Measurements from ENCODE around the gene ILK. TPM values are rescaled to one million over a fixed set of nuclear protein-coding genes. Genes with fewer than 3 reads are reported as not detected.

ILK gene
- total RNA-seq (62.9 TPM), polyA plus RNA-seq (100 to 1,000 TPM in 2 of 4 donors, 10 to 100 TPM in 2; 92.8 to 141 (median 115) TPM)

GRCh38 chr11:6603287-6604080 lies at the start of gene ILK, which contains the start of gene RRP8:
Gene ILK (plus strand): TSS chr11:6603774. CDS start chr11:6604272, 498 bp downstream.
Gene RRP8 (minus strand): TSS chr11:6603616. CDS start chr11:6603502, 114 bp downstream.
- Histone ChIP-seq H3K36me3 (ENCODE audit: control insufficient read depth, insufficient read depth, low read length) (peaks cover 43% of the 10 kb centered on the region), H3K27me3 (ENCODE audit: control insufficient read depth, insufficient read depth, low read length) (no peaks in the 10 kb centered on the region), H3K9me3 (ENCODE audit: control insufficient read depth in 2 of 2, low read length in 2 of 2) (no peaks in the 10 kb centered on the region), H3K4me1 (ENCODE audit: control insufficient read depth, insufficient read depth, low read length, poor library complexity, severe bottlenecking) (peaks cover 65% of the 10 kb centered on the region), H3K4me3 (ENCODE audit: low read depth, low read length) (peak within 1 kb of the TSS; percentile 91), H3K27ac (ENCODE audit: insufficient read depth, low read length, poor library complexity, severe bottlenecking) (peak within 1 kb of the TSS; percentile 73)
- DNase-seq (peak; percentile 79 to 92 (median 83)), ATAC-seq (ENCODE audit: low read depth in 2 of 2) (peak; percentile 87 to 89)
- H3K27me3 Mint-ChIP-seq, result no peaks in the 10 kb centered on the region
- H3K27ac Mint-ChIP-seq, result peak within 1 kb of the TSS in 1 of 3 donors; percentile 82
- H3K4me3 Mint-ChIP-seq, result no peak within 1 kb of the TSS
- H3K9me3 Mint-ChIP-seq, result no peaks in the 10 kb centered on the region
- peaks cover 16% of the 10 kb centered on the region for H3K36me3 Mint-ChIP-seq
- peaks cover 8 to 42% (median 16%) of the 10 kb centered on the region in 4 donors for H3K4me1 Mint-ChIP-seq

DNA sequence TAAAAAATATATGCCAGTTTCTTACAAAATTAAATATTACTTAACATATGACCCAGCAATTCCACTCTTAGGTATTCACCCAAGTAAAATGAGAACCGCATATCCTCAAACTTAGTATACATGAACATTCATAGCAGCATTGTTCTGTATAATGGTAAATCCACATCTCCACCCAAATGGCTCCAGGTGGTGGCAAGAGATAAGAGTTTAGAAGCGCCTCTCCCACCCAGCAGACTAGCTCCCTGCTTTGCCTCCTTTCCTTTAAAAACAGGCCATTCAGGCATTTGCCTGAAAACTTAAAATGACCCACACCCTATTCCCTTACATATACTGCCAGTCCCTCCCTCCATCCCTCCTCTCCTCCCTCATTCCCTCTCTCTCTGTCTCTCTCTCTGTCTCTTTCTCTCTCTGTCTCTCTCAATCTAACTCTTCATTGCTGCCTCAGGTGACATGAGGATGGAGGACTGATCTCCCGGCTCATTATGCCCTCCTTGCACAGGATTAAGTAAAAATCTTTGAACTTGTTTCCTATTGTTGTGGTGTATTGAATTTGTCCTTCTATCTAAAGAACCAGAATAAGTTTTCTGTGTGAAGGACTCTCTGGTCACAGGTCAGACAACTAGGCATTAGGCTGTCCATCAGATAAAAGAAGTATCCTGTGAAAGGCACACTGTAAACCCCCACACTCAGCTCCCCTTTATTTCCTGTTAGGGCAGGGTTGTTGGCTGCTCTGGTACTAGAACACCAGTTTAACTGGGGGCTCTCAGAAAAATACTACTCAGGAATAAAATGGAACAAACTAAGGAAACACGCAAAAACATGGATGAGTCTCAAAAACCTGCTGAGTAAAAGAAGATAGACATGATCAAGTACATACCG lies 48.5 kb upstream of the ILK start:
- Mint-ChIP-seq H3K36me3 (peaks cover 15% of the 10 kb centered on the region), H3K9me3 (no peaks in the 10 kb centered on the region), H3K27me3 (no peaks in the 10 kb centered on the region), H3K4me3 (no peak overlapping the region), H3K27ac (no peak overlapping the region), H3K4me1 (peaks cover 0 to 6% (median 0%) of the 10 kb centered on the region in 4 donors)
- H3K4me3 ChIP-seq (ENCODE audit: low read depth, low read length), result no peak overlapping the region
- H3K36me3 ChIP-seq (ENCODE audit: control insufficient read depth, insufficient read depth, low read length), result no peaks in the 10 kb centered on the region
- ATAC-seq (ENCODE audit: low read depth in 2 of 2) (no peak), DNase-seq (no peak)
- H3K4me1 ChIP-seq (ENCODE audit: control insufficient read depth, insufficient read depth, low read length, poor library complexity, severe bottlenecking), result no peaks in the 10 kb centered on the region
- H3K9me3 ChIP-seq (ENCODE audit: control insufficient read depth in 2 of 2, low read length in 2 of 2), result no peaks in the 10 kb centered on the region
- no peak overlapping the region for H3K27ac ChIP-seq (ENCODE audit: insufficient read depth, low read length, poor library complexity, severe bottlenecking)
- no peaks in the 10 kb centered on the region for H3K27me3 ChIP-seq (ENCODE audit: control insufficient read depth, insufficient read depth, low read length)

- no peaks in the 10 kb centered on the region for H3K9me3 ChIP-seq (ENCODE audit: control insufficient read depth in 2 of 2, low read length in 2 of 2)
- H3K36me3 ChIP-seq (ENCODE audit: control insufficient read depth, insufficient read depth, low read length), result no peaks in the 10 kb centered on the region
- no peak for ATAC-seq (ENCODE audit: low read depth in 2 of 2)
- no peaks in the 10 kb centered on the region for H3K27me3 Mint-ChIP-seq
- peaks cover 0 to 6% (median 0%) of the 10 kb centered on the region in 4 donors for H3K4me1 Mint-ChIP-seq
- DNase-seq, result no peak
- H3K4me1 ChIP-seq (ENCODE audit: control insufficient read depth, insufficient read depth, low read length, poor library complexity, severe bottlenecking), result no peaks in the 10 kb centered on the region
- H3K36me3 Mint-ChIP-seq, result peaks cover 23% of the 10 kb centered on the region
- H3K27me3 ChIP-seq (ENCODE audit: control insufficient read depth, insufficient read depth, low read length), result no peaks in the 10 kb centered on the region
- no peaks in the 10 kb centered on the region for H3K9me3 Mint-ChIP-seq
- no peak overlapping the region for H3K4me3 ChIP-seq (ENCODE audit: low read depth, low read length)
- no peak overlapping the region for H3K27ac Mint-ChIP-seq
- H3K27ac ChIP-seq (ENCODE audit: insufficient read depth, low read length, poor library complexity, severe bottlenecking), result no peak overlapping the region
- no peak overlapping the region for H3K4me3 Mint-ChIP-seq
These were observed 47.2 kb upstream of the ILK start for GRCh38 chr11:6556139-6556949.

GRCh38 chr11:6557063-6557462 lies 46.5 kb upstream of the ILK start:
- no peak overlapping the region for H3K27ac ChIP-seq (ENCODE audit: insufficient read depth, low read length, poor library complexity, severe bottlenecking)
- no peaks in the 10 kb centered on the region for H3K4me1 ChIP-seq (ENCODE audit: control insufficient read depth, insufficient read depth, low read length, poor library complexity, severe bottlenecking)
- ATAC-seq (ENCODE audit: low read depth in 2 of 2) (no peak), DNase-seq (no peak)
- Mint-ChIP-seq H3K9me3 (no peaks in the 10 kb centered on the region), H3K4me1 (peaks cover 0 to 6% (median 0%) of the 10 kb centered on the region in 4 donors), H3K36me3 (peaks cover 30% of the 10 kb centered on the region), H3K4me3 (no peak overlapping the region), H3K27ac (no peak overlapping the region), H3K27me3 (no peaks in the 10 kb centered on the region)
- no peak overlapping the region for H3K4me3 ChIP-seq (ENCODE audit: low read depth, low read length)
- no peaks in the 10 kb centered on the region for H3K36me3 ChIP-seq (ENCODE audit: control insufficient read depth, insufficient read depth, low read length)
- H3K9me3 ChIP-seq (ENCODE audit: control insufficient read depth in 2 of 2, low read length in 2 of 2), result no peaks in the 10 kb centered on the region
- H3K27me3 ChIP-seq (ENCODE audit: control insufficient read depth, insufficient read depth, low read length), result no peaks in the 10 kb centered on the region

GRCh38 chr11:6557761-6558674 lies 45.6 kb upstream of the ILK start:
- H3K4me3 ChIP-seq (ENCODE audit: low read depth, low read length), result no peak overlapping the region
- no peaks in the 10 kb centered on the region for H3K27me3 ChIP-seq (ENCODE audit: control insufficient read depth, insufficient read depth, low read length)
- no peak for ATAC-seq (ENCODE audit: low read depth in 2 of 2)
- DNase-seq, result no peak
- H3K27ac Mint-ChIP-seq, result no peak overlapping the region
- H3K4me1 ChIP-seq (ENCODE audit: control insufficient read depth, insufficient read depth, low read length, poor library complexity, severe bottlenecking), result no peaks in the 10 kb centered on the region
- H3K27ac ChIP-seq (ENCODE audit: insufficient read depth, low read length, poor library complexity, severe bottlenecking), result no peak overlapping the region
- H3K9me3 Mint-ChIP-seq, result no peaks in the 10 kb centered on the region
- H3K4me3 Mint-ChIP-seq, result no peak overlapping the region
- H3K4me1 Mint-ChIP-seq, result peaks cover 0 to 6% (median 0%) of the 10 kb centered on the region in 4 donors
- peaks cover 40% of the 10 kb centered on the region for H3K36me3 Mint-ChIP-seq
- no peaks in the 10 kb centered on the region for H3K36me3 ChIP-seq (ENCODE audit: control insufficient read depth, insufficient read depth, low read length)
- H3K9me3 ChIP-seq (ENCODE audit: control insufficient read depth in 2 of 2, low read length in 2 of 2), result no peaks in the 10 kb centered on the region
- no peaks in the 10 kb centered on the region for H3K27me3 Mint-ChIP-seq

GRCh38 chr11:6559369-6559768 lies 44.2 kb upstream of the ILK start:
- Histone ChIP-seq H3K27ac (ENCODE audit: insufficient read depth, low read length, poor library complexity, severe bottlenecking) (no peak overlapping the region), H3K27me3 (ENCODE audit: control insufficient read depth, insufficient read depth, low read length) (no peaks in the 10 kb centered on the region), H3K9me3 (ENCODE audit: control insufficient read depth in 2 of 2, low read length in 2 of 2) (no peaks in the 10 kb centered on the region), H3K36me3 (ENCODE audit: control insufficient read depth, insufficient read depth, low read length) (no peaks in the 10 kb centered on the region), H3K4me3 (ENCODE audit: low read depth, low read length) (no peak overlapping the region), H3K4me1 (ENCODE audit: control insufficient read depth, insufficient read depth, low read length, poor library complexity, severe bottlenecking) (no peaks in the 10 kb centered on the region)
- Mint-ChIP-seq H3K9me3 (no peaks in the 10 kb centered on the region), H3K27ac (peak overlapping the region in 1 of 3 donors; percentile 21), H3K27me3 (no peaks in the 10 kb centered on the region), H3K4me3 (no peak overlapping the region), H3K4me1 (peaks cover 0 to 2% (median 0%) of the 10 kb centered on the region in 4 donors), H3K36me3 (peaks cover 44% of the 10 kb centered on the region)
- ATAC-seq (ENCODE audit: low read depth in 2 of 2) (no peak), DNase-seq (no peak)
